ENCODE data around the gene AOPEP.

AOPEP gene

DNA sequence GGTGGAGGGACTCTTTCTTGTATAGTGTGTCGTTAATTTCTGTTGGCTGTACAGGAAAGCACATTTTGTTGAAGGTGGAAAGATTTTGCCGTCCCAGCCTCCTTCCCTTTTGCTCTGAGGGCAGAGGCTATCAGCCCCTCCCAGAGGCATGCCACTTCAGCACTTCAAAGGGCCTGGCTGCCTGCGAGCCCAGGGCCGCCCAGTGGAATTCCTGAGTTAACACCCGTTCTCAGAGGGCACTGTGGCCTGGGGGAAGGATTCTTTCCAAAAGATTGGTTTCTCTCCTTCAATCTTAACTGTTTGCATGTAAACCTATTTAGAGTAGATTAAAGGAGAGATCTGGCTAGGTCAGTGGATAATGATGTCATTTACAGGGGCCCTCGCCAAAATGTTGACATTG lies 352.4 kb downstream of the AOPEP start:
- DNase-seq (ENCODE audit: low read depth, low spot score): no peak

DNA sequence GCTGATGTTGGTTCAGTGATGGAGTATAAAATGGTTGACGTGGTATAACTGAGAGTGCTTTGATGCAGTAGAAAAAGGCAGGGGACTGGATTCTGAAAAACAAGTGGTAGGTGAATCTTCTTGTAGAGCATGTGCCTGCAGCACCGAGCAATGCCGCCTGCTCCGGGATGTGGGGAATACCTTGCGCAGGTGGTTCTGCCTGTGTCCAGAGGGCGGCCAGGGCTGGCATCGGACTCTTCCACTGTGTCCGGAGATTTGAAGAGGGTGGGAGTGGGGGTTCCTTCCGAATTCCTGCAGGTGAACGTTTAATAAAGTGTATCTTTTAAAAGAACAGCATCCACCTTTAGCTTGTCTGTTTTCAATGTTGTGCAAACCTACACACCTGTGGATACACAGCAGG lies 353.0 kb downstream of the AOPEP start:
- DNase-seq (ENCODE audit: low read depth, low spot score): no peak

DNA sequence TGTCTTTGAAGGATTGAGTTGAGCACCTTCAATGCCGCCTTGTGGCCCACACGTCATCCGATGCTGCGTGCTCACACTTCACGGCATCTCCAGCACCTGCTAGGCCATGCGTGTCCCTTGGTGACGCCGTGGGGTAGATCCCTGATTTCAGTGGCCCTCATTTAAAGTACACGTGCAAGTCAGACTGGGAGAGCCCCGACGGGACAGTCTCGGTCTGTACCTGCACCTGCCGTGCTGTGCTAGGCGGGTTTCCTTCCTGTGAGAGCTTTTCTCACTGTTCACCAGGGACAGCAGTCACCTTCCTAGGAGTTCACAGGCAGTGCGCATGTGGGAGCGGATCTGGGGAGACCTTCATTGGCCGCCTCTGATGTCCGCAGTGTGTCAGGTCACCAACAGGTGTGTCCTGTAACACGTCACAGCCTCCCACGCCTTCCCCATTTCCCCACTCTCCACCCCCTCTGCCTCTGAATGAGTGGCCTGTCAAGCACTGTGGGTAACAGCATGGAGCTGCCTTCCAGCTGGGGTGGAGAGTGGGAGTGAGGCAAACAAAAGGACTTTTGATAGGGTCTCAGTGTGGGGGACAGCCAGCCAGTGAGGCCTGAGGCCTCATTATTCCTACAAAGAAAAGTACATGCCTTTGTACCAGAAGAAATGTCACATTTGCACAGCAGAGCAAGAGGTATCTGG lies 354.6 kb downstream of the AOPEP start:
- DNase-seq (ENCODE audit: low read depth, low spot score): no peak

DNA sequence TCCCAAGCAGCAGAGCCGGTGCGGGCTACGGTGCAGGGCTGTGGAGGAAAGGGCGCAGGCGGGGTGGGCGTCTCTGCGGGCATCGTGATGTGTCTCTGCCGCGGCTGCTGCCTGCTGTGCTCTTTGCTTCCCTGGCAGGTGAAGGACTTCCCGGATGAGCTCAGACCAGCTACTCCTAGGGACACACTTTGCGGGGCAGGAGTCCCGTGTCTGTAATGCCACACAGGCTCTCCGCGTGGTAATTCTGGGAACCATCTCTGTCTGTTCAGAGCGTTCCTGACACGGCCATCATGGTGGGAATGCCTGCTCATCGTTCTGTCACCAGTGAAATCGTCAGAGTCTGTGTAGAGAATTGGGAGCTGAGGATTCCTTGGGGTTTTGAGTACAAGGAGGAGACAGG lies 355.5 kb downstream of the AOPEP start:
- no peak for DNase-seq (ENCODE audit: low read depth, low spot score)

DNA sequence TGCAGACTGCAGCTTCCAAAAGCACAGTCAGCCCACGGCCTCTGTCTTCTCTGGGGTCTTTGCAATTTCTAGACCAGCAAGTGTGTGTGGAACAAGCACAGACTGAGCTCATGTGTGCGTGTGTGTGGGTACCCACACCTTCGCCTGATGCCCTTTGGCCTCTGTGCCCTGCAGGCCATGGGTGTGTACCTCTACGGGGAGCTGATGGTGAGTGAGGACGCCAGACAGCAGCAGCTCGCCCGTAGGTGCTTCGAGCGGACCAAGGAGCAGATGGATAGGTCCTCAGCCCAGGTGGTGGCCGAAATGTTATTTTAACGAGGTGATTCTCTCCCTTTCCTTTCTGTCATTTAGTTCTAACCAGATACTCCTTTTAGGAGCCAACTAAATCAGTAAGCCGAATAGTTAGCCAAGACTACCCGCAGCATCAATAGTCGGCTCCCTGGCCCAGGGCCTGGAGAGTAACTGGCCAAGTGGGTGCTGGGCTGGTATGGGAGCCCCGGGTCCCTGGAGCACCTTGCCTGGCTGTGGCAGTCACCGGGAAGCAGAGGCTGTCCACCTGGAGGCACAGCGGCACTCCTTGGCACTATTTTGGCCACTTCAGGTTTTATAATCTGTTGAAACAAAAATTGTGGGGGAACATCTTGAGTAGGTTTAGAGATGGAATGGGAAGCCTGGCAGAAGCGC lies 356.0 kb downstream of the AOPEP start:
- DNase-seq (ENCODE audit: low read depth, low spot score): no peak

DNA sequence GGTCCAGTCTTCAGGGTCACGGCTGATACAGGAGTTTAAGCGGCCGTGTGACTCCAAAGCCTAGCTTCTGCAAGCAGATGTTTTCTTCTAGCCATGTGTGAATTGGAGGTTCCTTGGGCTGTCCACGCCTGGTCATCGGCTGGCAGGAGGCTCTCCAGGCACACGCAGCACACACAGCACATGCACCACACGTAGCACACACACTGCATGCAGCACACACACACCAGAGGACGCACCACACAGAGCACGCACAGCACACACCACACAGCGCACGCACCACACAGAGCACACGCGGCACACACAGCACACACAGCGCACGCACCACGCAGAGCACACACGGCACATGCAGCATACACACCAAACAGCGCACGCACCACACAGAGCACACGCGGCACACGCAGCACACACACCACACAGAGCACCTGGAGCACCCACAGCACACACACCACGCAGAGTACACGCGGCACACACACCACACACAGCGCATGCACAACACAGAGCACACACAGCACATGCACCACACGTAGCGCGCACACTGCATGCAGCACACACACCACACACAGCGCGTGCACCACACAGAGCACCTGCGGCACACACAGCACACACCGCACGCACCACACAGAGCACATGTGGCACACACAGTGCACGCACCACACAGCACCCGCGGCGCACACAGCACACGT lies 356.7 kb downstream of the AOPEP start:
- no peak for DNase-seq (ENCODE audit: low read depth, low spot score)

DNA sequence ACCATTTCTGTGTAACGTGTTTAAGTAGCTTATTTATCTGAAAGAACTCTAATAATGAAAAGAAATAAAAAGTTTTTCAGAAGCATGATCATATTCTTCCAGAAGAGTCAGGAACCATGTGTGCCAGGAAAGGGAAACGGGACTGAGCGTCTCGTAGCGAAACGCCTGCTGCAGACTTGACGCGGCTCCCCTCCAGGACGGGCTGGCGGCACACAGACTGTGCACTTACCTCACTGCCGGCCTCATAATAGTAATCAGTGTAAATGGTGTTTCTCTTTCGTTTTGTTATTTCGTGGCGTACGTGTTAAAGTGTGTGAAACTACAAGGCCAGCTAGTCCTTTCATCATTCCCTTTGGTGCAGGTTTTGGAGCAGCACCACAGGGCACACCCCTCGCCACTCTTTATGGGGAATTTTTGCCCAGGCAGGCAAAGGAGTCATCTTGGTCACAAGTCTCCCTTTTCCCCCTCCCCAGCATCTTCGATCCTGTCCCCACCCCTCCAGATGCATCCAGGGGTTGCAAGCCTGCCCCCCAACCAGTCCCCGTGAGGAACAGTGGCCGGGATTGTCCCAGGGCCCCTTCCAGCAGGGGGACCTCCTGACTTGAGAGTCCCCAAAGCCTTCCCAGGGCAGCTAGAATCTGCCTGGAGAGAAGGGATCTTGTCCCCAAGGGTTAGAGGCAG lies 357.9 kb downstream of the AOPEP start:
- DNase-seq (ENCODE audit: low read depth, low spot score): no peak

DNA sequence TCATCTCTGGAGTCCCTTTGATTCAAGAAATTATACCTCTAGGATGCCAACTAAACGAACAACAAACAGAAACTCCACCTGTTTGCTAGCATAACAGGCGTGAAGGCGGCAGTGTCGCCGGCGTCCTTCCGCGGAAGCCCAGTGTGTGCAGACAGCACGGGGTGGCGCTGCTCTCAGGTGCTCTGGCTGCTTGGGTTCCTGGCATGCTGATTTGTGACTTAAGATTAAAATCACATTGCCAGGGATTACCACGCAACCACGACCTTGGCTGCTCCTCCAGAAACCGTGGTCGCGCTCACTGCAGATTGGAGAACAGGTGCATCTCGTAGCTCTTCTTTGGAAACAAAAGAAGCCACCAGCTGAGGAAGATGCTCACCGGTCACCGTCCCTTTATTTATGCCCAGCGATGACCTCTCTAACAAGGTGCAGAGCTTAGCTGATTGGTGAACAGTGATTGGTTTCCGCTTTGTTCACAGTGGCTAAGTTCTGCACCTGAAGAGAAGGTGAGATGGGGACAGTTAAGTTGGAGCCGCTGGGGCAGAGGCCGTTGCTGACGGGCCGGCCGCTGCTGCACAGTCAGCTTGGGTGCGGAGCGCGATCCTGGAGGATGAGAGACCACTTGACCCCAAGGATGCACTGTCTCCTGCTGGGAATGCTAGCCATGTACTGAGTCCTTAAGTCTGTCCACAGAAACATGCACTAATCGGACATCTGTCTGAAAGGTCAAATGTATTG lies 358.7 kb downstream of the AOPEP start:
- no peak for DNase-seq (ENCODE audit: low read depth, low spot score)

DNA sequence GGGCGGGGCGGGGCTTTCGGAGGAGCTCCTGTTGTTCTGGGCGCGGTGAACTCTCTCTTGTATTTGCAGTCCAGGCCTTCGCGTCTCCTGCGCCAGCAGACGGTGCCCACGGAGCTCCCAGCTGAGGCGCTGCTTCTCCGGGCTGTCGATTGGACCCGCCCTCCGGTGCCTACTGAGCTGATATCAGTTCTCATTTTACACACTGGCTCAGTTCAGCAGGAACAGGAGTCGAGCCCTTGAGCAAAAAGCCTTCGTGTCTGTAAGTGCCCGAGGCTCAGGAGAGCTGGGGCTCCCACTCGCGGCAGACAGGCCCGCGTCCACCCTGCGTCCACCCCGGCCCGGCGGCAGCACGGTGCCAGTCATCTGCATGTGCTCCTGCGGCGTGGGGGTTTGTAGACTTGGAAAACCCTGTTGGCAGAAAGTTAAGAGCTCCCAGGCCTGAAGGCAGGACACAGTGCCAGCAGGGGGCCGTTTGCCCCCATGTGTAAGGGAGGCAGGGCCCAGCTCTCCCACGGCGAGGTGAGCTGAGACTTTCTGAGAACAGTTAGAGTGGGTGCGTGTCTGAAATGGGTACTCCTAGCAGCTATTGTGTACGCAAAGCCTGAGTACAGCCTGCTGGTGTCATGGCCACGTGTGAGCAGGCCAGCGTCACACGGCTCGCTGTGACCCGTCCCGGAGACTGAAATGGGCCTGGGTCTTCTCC lies 359.5 kb downstream of the AOPEP start:
- DNase-seq (ENCODE audit: low read depth, low spot score): no peak

DNA sequence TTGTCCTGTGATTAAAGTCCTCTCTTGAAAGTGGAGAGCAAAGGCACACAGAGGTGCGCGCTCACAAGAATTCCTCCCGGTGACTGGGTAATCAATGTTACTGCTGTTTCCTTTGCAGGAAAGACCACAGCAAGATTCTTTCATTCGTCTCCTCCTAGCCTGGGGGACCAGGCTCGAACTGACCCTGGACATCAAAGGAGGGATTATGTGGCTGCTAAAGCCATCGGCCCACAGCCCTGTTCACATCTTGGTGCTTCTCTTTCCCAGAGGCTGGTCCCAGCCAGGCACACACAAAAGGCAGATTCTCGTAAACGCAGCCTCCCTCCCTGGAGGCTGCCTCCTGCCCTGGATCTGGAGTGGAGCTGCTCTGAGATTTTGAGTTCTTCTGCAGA lies 360.1 kb downstream of the AOPEP start:
- DNase-seq (ENCODE audit: low read depth, low spot score): no peak

DNA sequence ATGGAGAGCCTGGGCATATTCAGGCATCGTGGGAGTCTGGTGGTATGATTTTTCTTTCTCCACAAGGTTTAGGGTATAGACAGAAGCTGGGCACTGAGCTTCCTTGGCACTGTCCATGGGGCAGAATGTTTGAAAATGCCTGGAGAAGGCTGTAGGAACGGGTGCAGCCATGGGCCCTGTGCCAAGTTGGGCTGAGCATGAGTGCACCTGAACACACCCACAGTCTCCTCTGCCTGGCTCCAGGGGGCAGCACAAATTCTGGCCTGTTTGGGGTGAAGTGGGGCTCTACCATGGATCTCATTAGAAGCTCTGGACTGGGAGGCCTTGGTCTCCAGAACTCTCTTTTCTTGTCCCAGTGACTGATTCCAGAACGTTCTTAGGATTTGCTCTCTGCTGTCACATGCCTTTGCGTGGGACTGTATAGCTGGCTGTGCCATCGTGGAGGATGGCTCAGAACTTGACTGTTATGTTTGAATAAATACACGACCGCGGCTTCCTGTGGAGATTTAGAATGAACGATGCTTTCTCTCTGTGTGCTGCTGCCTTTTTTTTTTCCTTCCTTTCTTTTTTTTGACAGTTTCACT lies 361.3 kb downstream of the AOPEP start:
- no peak for DNase-seq (ENCODE audit: low read depth, low spot score)

DNA sequence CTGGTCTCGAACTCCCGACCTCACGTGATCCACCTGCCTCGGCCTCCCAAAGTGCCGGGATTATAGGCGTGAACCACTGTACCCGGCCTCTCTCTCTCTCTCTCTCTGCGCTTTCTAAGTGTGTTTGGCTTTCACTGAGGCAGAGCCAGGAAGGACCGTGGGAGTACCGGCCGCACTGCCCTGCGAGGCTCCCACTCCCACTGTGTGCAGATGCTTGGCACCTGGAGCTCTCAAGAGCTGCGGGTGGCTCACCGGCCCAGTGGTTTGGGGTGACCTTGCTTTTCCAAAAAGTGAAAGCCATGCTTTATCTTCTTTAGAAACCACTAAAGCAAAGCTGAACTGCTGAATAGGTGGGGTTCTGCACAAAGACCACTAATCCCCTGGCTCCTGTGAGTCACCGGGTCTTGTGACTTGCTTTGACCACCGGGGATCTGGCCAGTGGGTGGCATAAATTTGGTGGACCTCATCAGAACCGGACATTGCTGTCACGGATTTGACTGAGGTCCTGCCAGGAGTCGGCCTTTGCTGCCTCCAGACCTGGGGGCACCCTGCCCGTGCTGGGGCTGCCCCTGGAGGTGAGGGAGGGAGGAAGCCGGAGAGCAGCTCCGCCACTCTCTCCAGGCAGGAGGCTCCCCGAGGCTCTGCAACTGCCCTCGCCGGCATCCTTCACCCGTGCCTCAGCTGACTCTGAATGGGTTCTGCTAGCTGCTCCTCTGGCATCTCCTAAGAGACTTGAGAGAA lies 362.1 kb downstream of the AOPEP start:
- DNase-seq (ENCODE audit: low read depth, low spot score): no peak

DNA sequence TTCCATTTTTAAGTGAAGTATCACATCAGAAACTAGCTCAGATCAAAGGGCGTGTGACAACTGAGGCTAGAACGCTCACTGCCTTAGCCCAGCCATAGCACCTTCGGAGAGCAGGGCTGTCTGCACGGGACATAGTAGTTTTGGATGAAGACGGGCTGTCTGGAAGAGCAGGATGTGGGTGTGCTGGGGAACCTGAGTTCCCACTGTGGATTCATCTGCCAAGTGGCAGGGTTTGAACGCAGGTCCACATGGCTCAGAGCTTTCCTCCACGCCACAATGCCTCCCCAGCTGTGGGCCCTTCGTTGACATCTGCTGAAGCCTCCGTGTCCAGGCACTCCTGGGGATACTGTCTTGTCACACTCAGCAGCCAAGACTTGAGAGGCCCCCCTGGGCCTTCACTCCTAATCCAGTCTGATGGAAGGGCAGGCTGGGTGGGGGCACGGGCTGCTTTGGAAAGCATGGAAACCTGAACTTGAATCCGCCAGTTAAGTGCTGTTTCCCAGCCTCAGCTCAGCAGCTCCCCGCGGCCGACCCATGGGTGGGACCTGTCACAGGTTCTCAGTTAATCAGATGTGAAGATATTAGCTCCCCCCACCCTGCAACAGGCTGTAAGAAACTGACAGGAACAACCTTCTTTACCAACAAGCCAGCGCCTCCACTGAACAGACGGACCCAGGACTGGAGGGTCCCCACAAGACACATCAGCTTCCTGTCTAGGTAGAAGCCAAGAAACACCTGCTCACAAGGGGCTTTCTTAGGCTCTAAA lies 362.9 kb downstream of the AOPEP start:
- DNase-seq (ENCODE audit: low read depth, low spot score): no peak

DNA sequence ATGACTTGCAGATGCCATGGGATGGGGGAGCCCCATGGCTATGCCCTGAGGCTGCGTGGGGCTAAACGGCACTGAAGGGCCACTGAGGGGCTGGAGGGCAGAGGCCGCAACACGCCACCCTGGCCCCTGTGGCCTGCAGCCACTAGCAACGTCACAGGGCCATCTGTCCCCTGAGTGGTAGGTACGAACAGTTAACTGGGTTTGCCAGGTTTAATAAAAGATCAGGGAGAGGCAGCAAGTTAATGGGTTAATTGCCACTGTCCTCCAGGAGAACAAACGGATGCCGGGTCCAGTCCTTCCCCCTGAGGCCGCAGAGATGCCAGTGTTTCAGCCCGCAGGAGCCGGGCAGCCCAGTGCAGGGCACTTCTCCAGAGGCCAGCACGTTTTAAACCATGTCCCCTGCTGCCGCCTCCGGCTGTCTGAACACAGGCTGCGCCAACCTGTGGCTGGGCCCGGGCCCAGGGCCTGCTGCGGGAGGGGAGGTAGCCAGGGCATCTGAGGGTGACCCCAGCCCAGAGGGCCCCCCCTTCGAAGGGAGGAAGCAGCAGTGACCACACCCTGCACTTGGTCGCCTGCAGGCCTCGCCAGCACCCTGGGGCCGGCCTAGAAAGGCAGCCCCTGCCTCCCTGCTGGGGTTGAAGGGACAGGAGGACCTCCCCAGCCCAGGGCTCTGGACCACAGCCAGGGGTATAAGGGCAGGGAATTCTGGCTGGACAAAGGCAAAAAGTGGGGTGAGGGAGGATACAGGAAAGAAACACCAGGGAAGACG lies 363.7 kb downstream of the AOPEP start:
- DNase-seq (ENCODE audit: low read depth, low spot score): no peak

DNA sequence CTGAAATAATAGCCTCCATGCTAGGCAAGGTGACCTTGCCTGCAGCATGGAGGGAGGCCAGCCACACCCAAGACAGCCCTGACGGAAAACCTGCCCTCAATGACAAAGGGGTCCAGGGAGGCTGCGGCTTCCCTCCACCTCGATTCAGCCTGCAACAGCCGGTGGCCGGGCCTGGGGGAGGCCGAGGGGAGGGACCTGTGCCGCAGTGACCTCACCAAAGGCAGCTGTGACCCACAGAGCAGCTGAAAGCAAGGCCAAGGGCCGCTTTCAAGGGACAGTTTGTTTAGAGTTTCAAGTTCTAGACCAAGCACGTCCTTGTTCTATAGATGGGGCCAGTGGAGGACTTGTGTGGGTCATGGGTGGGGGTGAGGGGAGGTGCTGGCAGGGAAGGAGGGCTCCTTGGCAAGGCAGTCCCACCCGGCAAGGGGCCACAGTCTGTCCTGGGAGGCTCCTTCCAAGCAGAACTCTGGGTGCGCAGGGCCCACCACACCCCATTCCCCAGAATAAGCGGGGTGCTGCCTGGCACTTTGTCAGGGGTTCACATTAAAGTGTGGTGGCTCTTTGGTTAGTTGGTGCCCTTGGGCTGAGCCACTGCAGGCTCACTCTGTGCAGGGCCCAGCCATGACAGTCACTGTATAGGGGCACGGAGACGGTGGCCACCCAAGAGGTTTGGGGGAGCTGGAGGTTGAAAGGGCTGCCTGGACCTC lies 364.5 kb downstream of the AOPEP start:
- DNase-seq (ENCODE audit: low read depth, low spot score): no peak

DNA sequence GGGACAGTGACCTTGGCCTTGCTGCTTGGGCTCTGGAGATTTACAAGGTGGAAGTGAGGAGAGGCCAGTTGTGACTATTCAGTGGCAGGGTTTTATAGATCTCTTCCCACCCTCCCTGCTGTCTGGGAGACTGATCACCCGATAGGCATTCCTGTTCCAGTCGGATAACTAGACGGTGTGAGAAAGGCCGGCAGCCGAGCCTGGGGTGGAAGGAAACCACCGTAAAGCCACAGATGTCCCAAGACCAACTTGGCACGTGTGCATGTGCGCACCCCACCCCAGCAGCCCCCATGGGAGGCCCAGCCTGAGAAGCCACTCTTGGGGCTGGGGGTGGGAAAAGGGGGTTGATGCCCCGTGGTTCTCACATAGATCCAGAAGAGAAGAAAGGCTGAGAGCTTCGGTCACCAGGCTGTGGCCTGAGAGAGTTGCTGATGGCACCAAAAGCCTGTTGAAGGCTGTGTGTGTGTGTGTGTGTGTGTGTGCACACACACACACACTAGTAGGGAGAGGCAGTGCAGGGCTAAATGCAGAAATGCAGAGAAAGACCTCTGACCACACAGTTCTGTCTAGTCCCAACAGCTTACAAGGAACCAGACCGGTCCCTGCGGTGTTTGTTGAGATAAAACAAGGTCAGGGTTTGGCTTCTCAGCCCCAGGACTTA lies 365.2 kb downstream of the AOPEP start:
- DNase-seq (ENCODE audit: low read depth, low spot score): peak; percentile 54

Measured in smooth muscle cell of the brain vasculature (primary cell).